HepG2 (cell line): ENCODE measurements around the gene FOXRED2. TPM values are rescaled to one million over a fixed set of nuclear protein-coding genes. Genes with fewer than 3 reads are reported as not detected.
A peak's percentile ranks its signal among the peaks of the same experiment; 100 is the strongest.

Source experiments
- ELF4 ChIP-seq: sonication (generic); formaldehyde crosslinking; IDR thresholded peaks from 2 replicates; pipeline ENCODE4 v1.5.0; 2020; ENCODE audit warnings: missing genetic modification reagents, mild to moderate bottlenecking, moderate library complexity, borderline replicate concordance
- MATR3 ChIP-seq: sonication (generic); formaldehyde crosslinking; IDR thresholded peaks from 2 replicates; pipeline ENCODE4 v1.4.0; 2020; ENCODE audit warnings: missing genetic modification reagents
- REL ChIP-seq: sonication (generic); formaldehyde crosslinking; conservative IDR thresholded peaks from 2 replicates; pipeline ENCODE4 v1.8.0; 2022; ENCODE audit warnings: mild to moderate bottlenecking, missing genetic modification reagents, moderate library complexity
- TCF12 ChIP-seq, 2 experiments: fragments of 450-650 bp in 1 of 2; sonication (generic) in 1 of 2; formaldehyde crosslinking in 1 of 2; IDR thresholded peaks; 2 replicates each; pipeline versions ENCODE4 v1.6.1 to v1.8.0; 2017 to 2022; ENCODE audit warnings: antibody characterized with exemption in 1 of 2, mild to moderate bottlenecking in 1 of 2, missing genetic modification reagents in 1 of 2, moderate library complexity in 1 of 2
- ZBTB40 ChIP-seq, 2 experiments: fragments of 450-650 bp in 1 of 2; sonication (generic) in 1 of 2; formaldehyde crosslinking in 1 of 2; IDR thresholded peaks; 2 replicates each; pipeline versions ENCODE4 v1.6.1 to v1.8.0; 2016 to 2022; ENCODE audit warnings: antibody characterized with exemption in 1 of 2, mild to moderate bottlenecking in 1 of 2, missing genetic modification reagents in 1 of 2
- ZMYM2 ChIP-seq: sonication (generic); formaldehyde crosslinking; IDR thresholded peaks from 2 replicates; pipeline ENCODE4 v1.8.0; 2022; ENCODE audit warnings: mild to moderate bottlenecking, missing genetic modification reagents
- ZNF451 ChIP-seq: sonication (generic); formaldehyde crosslinking; IDR thresholded peaks from 2 replicates; pipeline ENCODE4 v1.5.0; 2020; ENCODE audit warnings: mild to moderate bottlenecking, missing genetic modification reagents
- ZNF552 ChIP-seq: sonication (generic); formaldehyde crosslinking; IDR thresholded peaks from 2 replicates; pipeline ENCODE4 v1.9.0; 2022; ENCODE audit warnings: missing genetic modification reagents, mild to moderate bottlenecking, borderline replicate concordance
- ZNF7 ChIP-seq: IDR thresholded peaks from 2 replicates; pipeline ENCODE4 v1.6.1; 2016; ENCODE audit warnings: missing biosample characterization, missing genetic modification reagents
- polyA plus RNA-seq, 8 experiments: library from polyadenylated mRNA; depleted of rRNA in 3 of 8; stranded (reverse) in 7 of 8; unstranded in 1 of 8; fragments of >200 nt; fragmentation: Illumina TruSeq in 4 of 8; extraction: Trizol in 4 of 8; gene quantifications; 2 replicates each; pipeline versions ENCODE4 v1.2.1 to v1.2.3, GENCODE V29; 2011 to 2016; ENCODE audit warnings: low read depth in 4 of 8, missing spikeins in 1 of 8, mixed read lengths in 1 of 8; ENCODE audit not compliant: insufficient read depth in 1 of 8
- total RNA-seq, 5 experiments: library from RNA; depleted of rRNA; stranded (reverse); fragments of >200 nt; fragmentation: Illumina TruSeq; extraction: Trizol; gene quantifications; 2 replicates each; pipeline ENCODE4 v1.2.3, GENCODE V29; 2016; ENCODE audit warnings: low read depth in 1 of 5
- TF ChIP-seq, protein P1 (sequence below): sonication (generic); formaldehyde crosslinking; IDR thresholded peaks from 2 replicates; pipeline ENCODE4 v1.4.0; 2020; ENCODE audit warnings: missing genetic modification reagents, mild to moderate bottlenecking, borderline replicate concordance

The FOXRED2 gene
- total and polyA plus RNA-seq, 2 of the 13 experiments (the other 11 are each of a cell fraction or from before 2014, with no cell fraction given): 9.3 to 28.1 TPM

- TF ChIP-seq, protein P1, sequence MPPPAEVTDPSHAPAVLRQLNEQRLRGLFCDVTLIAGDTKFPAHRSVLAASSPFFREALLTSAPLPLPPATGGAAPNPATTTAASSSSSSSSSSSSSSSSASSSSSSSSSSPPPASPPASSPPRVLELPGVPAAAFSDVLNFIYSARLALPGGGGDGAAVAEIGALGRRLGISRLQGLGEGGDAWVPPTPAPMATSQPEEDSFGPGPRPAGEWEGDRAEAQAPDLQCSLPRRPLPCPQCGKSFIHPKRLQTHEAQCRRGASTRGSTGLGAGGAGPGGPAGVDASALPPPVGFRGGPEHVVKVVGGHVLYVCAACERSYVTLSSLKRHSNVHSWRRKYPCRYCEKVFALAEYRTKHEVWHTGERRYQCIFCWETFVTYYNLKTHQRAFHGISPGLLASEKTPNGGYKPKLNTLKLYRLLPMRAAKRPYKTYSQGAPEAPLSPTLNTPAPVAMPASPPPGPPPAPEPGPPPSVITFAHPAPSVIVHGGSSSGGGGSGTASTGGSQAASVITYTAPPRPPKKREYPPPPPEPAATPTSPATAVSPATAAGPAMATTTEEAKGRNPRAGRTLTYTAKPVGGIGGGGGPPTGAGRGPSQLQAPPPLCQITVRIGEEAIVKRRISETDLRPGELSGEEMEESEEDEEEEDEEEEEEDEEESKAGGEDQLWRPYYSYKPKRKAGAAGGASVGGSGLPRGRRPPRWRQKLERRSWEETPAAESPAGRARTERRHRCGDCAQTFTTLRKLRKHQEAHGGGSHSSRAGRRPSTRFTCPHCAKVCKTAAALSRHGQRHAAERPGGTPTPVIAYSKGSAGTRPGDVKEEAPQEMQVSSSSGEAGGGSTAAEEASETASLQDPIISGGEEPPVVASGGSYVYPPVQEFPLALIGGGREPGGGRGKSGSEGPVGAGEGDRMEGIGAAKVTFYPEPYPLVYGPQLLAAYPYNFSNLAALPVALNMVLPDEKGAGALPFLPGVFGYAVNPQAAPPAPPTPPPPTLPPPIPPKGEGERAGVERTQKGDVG (CRISPR knock-in tag): no peak
- TF ChIP-seq MATR3 (CRISPR knock-in tag) (no peak), ZBTB40 (IDR thresholded peaks at IDR 0.05) (no peak), ZBTB40 (CRISPR knock-in tag; IDR thresholded peaks at IDR 0.05) (peak; percentile 94), ZNF451 (CRISPR knock-in tag) (peak; percentile 99), ZNF552 (CRISPR knock-in tag) (peak; percentile 94), REL (peak; percentile 94; the same call in 1 of the 2 replicates), ELF4 (no peak; the same call in 1 of the 2 replicates), TCF12 (IDR thresholded peaks at IDR 0.05) (no peak), TCF12 (CRISPR knock-in tag; IDR thresholded peaks at IDR 0.05) (peak; percentile 96), ZNF7 (CRISPR knock-in tag) (no peak), ZMYM2 (CRISPR knock-in tag) (peak; percentile 69; the same call in 1 of the 2 replicates)
These were observed at the start of gene FOXRED2 (continued) for GRCh38 chr22:36506637-36507517.
